Parathyroid adenoma (tissue), 2 donors: ENCODE measurements around the gene CD300A.

Experiments
- H2AFZ ChIP-seq: fragments of 300-600 bp; sonication (generic); one replicate; pipeline ENCODE4 v1.7.0; 2017; ENCODE audit warnings: antibody characterized with exemption, mild to moderate bottlenecking
- H3K27ac ChIP-seq: fragments of 300-600 bp; sonication (generic); one replicate; pipeline ENCODE4 v1.7.0; 2017
- H3K27me3 ChIP-seq: fragments of 300-600 bp; sonication (generic); one replicate; pipeline ENCODE4 v1.7.0; 2017; ENCODE audit warnings: low read length; ENCODE audit not compliant: control insufficient read depth, insufficient read depth
- H3K36me3 ChIP-seq: fragments of 300-600 bp; sonication (generic); one replicate; pipeline ENCODE4 v1.7.0; 2017; ENCODE audit warnings: low read length; ENCODE audit not compliant: control insufficient read depth, insufficient read depth
- H3K4me1 ChIP-seq: fragments of 300-600 bp; sonication (generic); one replicate; pipeline ENCODE4 v1.7.0; 2017; ENCODE audit warnings: control low read depth
- H3K4me2 ChIP-seq: fragments of 300-600 bp; sonication (generic); one replicate; pipeline ENCODE4 v1.7.0; 2017; ENCODE audit warnings: low read length
- H3K4me3 ChIP-seq: fragments of 300-600 bp; sonication (generic); one replicate; pipeline ENCODE4 v1.7.0; 2017; ENCODE audit warnings: low read depth, low read length
- H3K79me2 ChIP-seq: fragments of 300-600 bp; sonication (generic); one replicate; pipeline ENCODE4 v1.7.0; 2017; ENCODE audit warnings: control low read depth
- H3K9ac ChIP-seq: fragments of 300-600 bp; sonication (generic); one replicate; pipeline ENCODE4 v1.7.0; 2017; ENCODE audit warnings: mild to moderate bottlenecking
- H3K9me3 ChIP-seq: fragments of 300-600 bp; sonication (generic); one replicate; pipeline ENCODE4 v1.7.0; 2017; ENCODE audit warnings: low read length; ENCODE audit not compliant: control insufficient read depth
- CTCF ChIP-seq: fragments of 300-600 bp; sonication (generic); IDR thresholded peaks from one replicate; pipeline ENCODE4 v1.7.0; 2017; ENCODE audit warnings: antibody characterized with exemption, mild to moderate bottlenecking
- donor health status: primary hyperparathyroidism.

CD300A gene

GRCh38 chr17:74478420-74479100 lies 12.1 kb downstream of the CD300A start:
- Histone ChIP-seq H3K4me1 (no peaks in the 10 kb centered on the region), H3K9ac (no peak overlapping the region), H3K27ac (no peak overlapping the region)

GRCh38 chr17:74480290-74480689 lies 13.9 kb downstream of the CD300A start:
- Histone ChIP-seq H3K27me3 (no peaks in the 10 kb centered on the region), H3K4me2 (no peak overlapping the region), H3K79me2 (no peaks in the 10 kb centered on the region), H3K9me3 (no peaks in the 10 kb centered on the region), H2AFZ (no peak overlapping the region), H3K4me3 (no peak overlapping the region), H3K36me3 (no peaks in the 10 kb centered on the region), H3K27ac (no peak overlapping the region), H3K9ac (no peak overlapping the region), H3K4me1 (no peaks in the 10 kb centered on the region)
- no peak for TF ChIP-seq CTCF

More at GRCh38 chr17:74478420-74479100, 12.1 kb downstream of the CD300A start:
- H2AFZ ChIP-seq, result no peak overlapping the region
- TF ChIP-seq CTCF, result no peak
- H3K36me3 ChIP-seq, result no peaks in the 10 kb centered on the region
- H3K4me3 ChIP-seq, result no peak overlapping the region
- no peaks in the 10 kb centered on the region for H3K79me2 ChIP-seq
- no peak overlapping the region for H3K4me2 ChIP-seq
- H3K9me3 ChIP-seq, result no peaks in the 10 kb centered on the region
- no peaks in the 10 kb centered on the region for H3K27me3 ChIP-seq

GRCh38 chr17:74481621-74482020 lies 15.2 kb downstream of the CD300A start:
- no peak for TF ChIP-seq CTCF
- no peaks in the 10 kb centered on the region for H3K9me3 ChIP-seq
- no peaks in the 10 kb centered on the region for H3K79me2 ChIP-seq
- H3K9ac ChIP-seq, result no peak overlapping the region
- no peak overlapping the region for H3K27ac ChIP-seq
- H2AFZ ChIP-seq, result no peak overlapping the region
- H3K4me1 ChIP-seq, result no peaks in the 10 kb centered on the region
- no peaks in the 10 kb centered on the region for H3K36me3 ChIP-seq
- no peaks in the 10 kb centered on the region for H3K27me3 ChIP-seq
- H3K4me3 ChIP-seq, result no peak overlapping the region
- no peak overlapping the region for H3K4me2 ChIP-seq

GRCh38 chr17:74484066-74484465 lies 17.6 kb downstream of the CD300A start:
- Histone ChIP-seq H3K79me2 (no peaks in the 10 kb centered on the region), H3K4me2 (no peak overlapping the region), H3K9ac (no peak overlapping the region), H3K9me3 (no peaks in the 10 kb centered on the region), H3K4me3 (no peak overlapping the region), H3K4me1 (no peaks in the 10 kb centered on the region), H3K36me3 (no peaks in the 10 kb centered on the region), H2AFZ (no peak overlapping the region), H3K27me3 (no peaks in the 10 kb centered on the region), H3K27ac (no peak overlapping the region)
- TF ChIP-seq CTCF, result no peak
